Measurements from ENCODE around the gene SLC16A1. TPM values are rescaled to one million over a fixed set of nuclear protein-coding genes. Genes with fewer than 3 reads are reported as not detected.
"Not testable (repeated sequence)": the region's sequence is repeated elsewhere in the genome, so short reads cannot be mapped to it uniquely, and the experiment has no call there.

Gene SLC16A1
- total and polyA plus RNA-seq, 9 donors, result 10.3 to 38.8 (median 23.3) TPM

GRCh38 chr1:112983537-112984131, 27.6 kb upstream of the SLC16A1 start:
- no peaks in the 10 kb centered on the region for H3K27me3 ChIP-seq
- no peak overlapping the region for H3K27ac ChIP-seq
- WGBS, 3 donors, result 82 to 87% (median 87%) methylated on average over 6 of the region's 6 CpGs
- TF ChIP-seq EP300 (IDR thresholded peaks at IDR 0.05) (no peak), CTCF (IDR thresholded peaks at IDR 0.05) (no peak), POLR2A (IDR thresholded peaks at IDR 0.05) (no peak)
- DNase-seq, result no peak
- H3K4me1 ChIP-seq (ENCODE audit: insufficient read depth), result no peaks in the 10 kb centered on the region
- H3K4me3 ChIP-seq, result no peak overlapping the region
- no peaks in the 10 kb centered on the region for H3K36me3 ChIP-seq
- H3K9me3 ChIP-seq, result no peaks in the 10 kb centered on the region
- intact Hi-C loops (cut with DNase I), result no loop called here

DNA sequence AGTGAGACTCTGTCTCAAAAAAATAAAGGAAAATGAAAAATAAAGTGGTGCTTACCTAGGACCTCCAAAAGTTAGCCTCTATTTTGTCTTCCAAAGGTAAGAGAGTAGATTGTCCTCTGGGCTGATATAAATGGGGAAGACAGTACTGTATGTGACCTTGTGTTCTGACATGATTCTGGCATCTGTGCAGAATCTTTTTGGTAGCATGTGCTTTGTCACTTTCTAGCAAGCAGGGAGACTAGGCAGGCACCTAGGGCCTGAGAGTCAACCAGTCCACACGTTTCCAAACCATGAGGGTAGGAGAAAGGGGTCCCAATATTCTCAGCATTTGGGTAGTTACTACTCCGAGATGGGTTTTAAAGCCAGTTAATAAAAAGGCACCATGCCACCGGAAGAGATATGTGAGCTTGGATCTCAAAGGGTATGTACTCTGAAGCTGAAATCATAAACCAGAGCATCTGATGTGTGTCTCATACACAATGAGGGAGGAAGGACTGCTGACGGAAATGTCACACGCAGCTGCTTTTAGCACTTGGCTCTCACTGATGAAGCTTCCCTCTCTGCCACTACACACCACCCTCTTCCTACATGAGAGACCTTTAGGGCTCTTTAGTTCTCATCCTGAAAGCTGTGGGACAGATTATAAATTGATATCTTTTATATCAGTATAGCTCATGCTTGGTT, 27.0 kb upstream of the SLC16A1 start:
- intact Hi-C loops (cut with DNase I), result no loop called here
- no peaks in the 10 kb centered on the region for H3K36me3 ChIP-seq
- H3K4me3 ChIP-seq, result no peak overlapping the region
- WGBS, 3 donors, result 91 to 93% (median 92%) methylated on average over 5 of the region's 5 CpGs
- no peak overlapping the region for H3K27ac ChIP-seq
- H3K4me1 ChIP-seq (ENCODE audit: insufficient read depth), result no peaks in the 10 kb centered on the region
- no peak for DNase-seq
- TF ChIP-seq EP300 (IDR thresholded peaks at IDR 0.05) (no peak), CTCF (IDR thresholded peaks at IDR 0.05) (no peak), POLR2A (IDR thresholded peaks at IDR 0.05) (no peak)
- no peaks in the 10 kb centered on the region for H3K9me3 ChIP-seq
- no peaks in the 10 kb centered on the region for H3K27me3 ChIP-seq

- Histone ChIP-seq H3K27ac (no peak overlapping the region), H3K27me3 (no peaks in the 10 kb centered on the region), H3K4me3 (no peak overlapping the region), H3K9me3 (no peaks in the 10 kb centered on the region), H3K4me1 (ENCODE audit: insufficient read depth) (no peaks in the 10 kb centered on the region), H3K36me3 (no peaks in the 10 kb centered on the region)
- WGBS, 3 donors, result 83 to 95% (median 89%) methylated on average over 2 of the region's 2 CpGs
- intact Hi-C loops (cut with DNase I), result no loop called here
- no peak for DNase-seq
- TF ChIP-seq CTCF (IDR thresholded peaks at IDR 0.05) (no peak), EP300 (IDR thresholded peaks at IDR 0.05) (no peak), POLR2A (IDR thresholded peaks at IDR 0.05) (no peak)
Measured at GRCh38 chr1:112982328-112982727, 26.3 kb upstream of the SLC16A1 start.

DNA sequence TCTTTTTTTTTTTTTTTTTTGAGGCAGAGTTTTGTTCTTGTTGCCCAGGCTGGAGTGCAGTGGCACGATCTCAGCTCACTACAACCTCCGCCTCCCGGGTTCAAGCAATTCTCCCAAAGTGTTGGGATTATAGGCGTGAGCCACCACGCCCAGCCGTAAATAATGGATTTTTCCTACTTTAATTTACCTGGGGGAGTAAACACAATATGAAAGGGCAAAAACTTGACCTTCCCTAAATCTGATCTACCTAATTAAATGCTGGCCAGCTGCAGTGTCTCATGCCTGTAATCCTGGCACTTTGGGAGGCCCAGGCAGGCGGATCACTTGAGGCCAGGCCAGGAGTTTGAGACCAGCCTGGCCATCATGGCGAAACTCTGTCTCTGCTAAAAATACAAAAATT, 25.8 kb upstream of the SLC16A1 start:
- H3K9me3 ChIP-seq; H3K27me3 ChIP-seq; H3K4me3 ChIP-seq; H3K36me3 ChIP-seq; intact Hi-C loops (cut with DNase I); DNase-seq; H3K4me1 ChIP-seq (ENCODE audit: insufficient read depth); H3K27ac ChIP-seq: not testable (repeated sequence)
- 94 to 97% (median 95%) methylated on average over 8 of the region's 8 CpGs for whole genome bisulfite sequencing, 3 donors

- no peak for DNase-seq
- Histone ChIP-seq H3K27me3 (no peaks in the 10 kb centered on the region), H3K4me3 (no peak overlapping the region), H3K4me1 (ENCODE audit: insufficient read depth) (no peaks in the 10 kb centered on the region), H3K9me3 (no peaks in the 10 kb centered on the region), H3K27ac (no peak overlapping the region), H3K36me3 (no peaks in the 10 kb centered on the region)
- TF ChIP-seq CTCF (IDR thresholded peaks at IDR 0.05), result no peak
- no peak for TF ChIP-seq POLR2A (IDR thresholded peaks at IDR 0.05)
- TF ChIP-seq EP300 (IDR thresholded peaks at IDR 0.05), result no peak
- 95 to 100% (median 100%) methylated on average over 1 of the region's 1 CpG for WGBS, 3 donors
- intact Hi-C loops (cut with DNase I), result no loop called here
Measured at GRCh38 chr1:112981426-112981825, 25.4 kb upstream of the SLC16A1 start.

Data from ovary (tissue), 9 donors.